MM.1S (cell line): ENCODE data around the gene PGA5.
"Not testable (repeated sequence)": the region's sequence is repeated elsewhere in the genome, so short reads cannot be mapped to it uniquely, and the experiment has no call there.

Source experiments
- EZH2 ChIP-seq: fragments of 300-600 bp; sonication (generic); optimal IDR thresholded peaks from 2 replicates; pipeline ENCODE3; 2017; ENCODE audit warnings: low read depth, mild to moderate bottlenecking, antibody characterized with exemption, low read length, mixed read lengths
- TF ChIP-seq, protein P1 (sequence below): fragments of 300-600 bp; sonication (generic); IDR thresholded peaks from 2 replicates; pipeline ENCODE4 v1.5.1; 2016; ENCODE audit warnings: antibody characterized with exemption, low read length, mixed read lengths

DNA sequence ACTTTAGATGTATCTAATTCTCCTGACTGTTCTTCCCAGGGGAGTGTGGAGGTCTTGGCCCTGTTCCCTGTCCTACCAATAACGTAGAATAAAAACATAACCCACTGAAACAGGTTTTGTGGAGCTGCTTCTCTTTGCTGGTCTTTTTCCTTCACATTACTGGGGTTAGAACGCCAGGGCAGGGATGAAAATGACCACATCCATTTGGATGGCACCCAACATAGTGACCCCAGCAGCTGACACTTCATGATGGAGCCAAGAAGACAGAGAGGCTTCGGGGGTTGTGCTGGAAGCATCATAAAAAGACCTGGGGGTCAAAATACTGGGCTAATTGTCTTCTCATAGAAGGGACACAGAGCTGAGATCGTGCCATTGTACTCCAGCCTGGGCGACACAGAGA, 9.4 kb upstream of the PGA5 start:
- TF ChIP-seq, protein P1, sequence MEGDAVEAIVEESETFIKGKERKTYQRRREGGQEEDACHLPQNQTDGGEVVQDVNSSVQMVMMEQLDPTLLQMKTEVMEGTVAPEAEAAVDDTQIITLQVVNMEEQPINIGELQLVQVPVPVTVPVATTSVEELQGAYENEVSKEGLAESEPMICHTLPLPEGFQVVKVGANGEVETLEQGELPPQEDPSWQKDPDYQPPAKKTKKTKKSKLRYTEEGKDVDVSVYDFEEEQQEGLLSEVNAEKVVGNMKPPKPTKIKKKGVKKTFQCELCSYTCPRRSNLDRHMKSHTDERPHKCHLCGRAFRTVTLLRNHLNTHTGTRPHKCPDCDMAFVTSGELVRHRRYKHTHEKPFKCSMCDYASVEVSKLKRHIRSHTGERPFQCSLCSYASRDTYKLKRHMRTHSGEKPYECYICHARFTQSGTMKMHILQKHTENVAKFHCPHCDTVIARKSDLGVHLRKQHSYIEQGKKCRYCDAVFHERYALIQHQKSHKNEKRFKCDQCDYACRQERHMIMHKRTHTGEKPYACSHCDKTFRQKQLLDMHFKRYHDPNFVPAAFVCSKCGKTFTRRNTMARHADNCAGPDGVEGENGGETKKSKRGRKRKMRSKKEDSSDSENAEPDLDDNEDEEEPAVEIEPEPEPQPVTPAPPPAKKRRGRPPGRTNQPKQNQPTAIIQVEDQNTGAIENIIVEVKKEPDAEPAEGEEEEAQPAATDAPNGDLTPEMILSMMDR = not testable (repeated sequence)
- TF ChIP-seq EZH2 = not testable (repeated sequence)
